Memory B cell (primary cell): Measurements from ENCODE around the gene SLC29A3.

Source experiments
- ATAC-seq: fragments of 150-1000 bp; cut with Tn5 transposase; 2 replicates; pipeline ENCODE4 v1.10.0; 2021; ENCODE audit warnings: low read depth, mild to moderate bottlenecking, moderate library complexity
- DNase-seq, 2 donors: peaks; one replicate each; pipeline ENCODE4 v3.0.0; 2022; ENCODE audit warnings: low spot score in 2 of 2
- H3K27ac Mint-ChIP-seq: one replicate; pipeline ENCODE4 v1.8.0; 2022; ENCODE audit warnings: mild to moderate bottlenecking, moderate library complexity, mixed read lengths
- H3K27me3 Mint-ChIP-seq: one replicate; pipeline ENCODE4 v1.8.0; 2022; ENCODE audit warnings: mixed read lengths
- H3K36me3 Mint-ChIP-seq: one replicate; pipeline ENCODE4 v1.8.0; 2022; ENCODE audit warnings: mild to moderate bottlenecking, mixed read lengths
- H3K4me1 Mint-ChIP-seq: one replicate; pipeline ENCODE4 v1.8.0; 2022; ENCODE audit warnings: mixed read lengths
- H3K4me3 Mint-ChIP-seq: one replicate; pipeline ENCODE4 v1.8.0; 2022; ENCODE audit warnings: mild to moderate bottlenecking, moderate library complexity, mixed read lengths
- H3K9me3 Mint-ChIP-seq: one replicate; pipeline ENCODE4 v1.8.0; 2022; ENCODE audit warnings: mixed read lengths

SLC29A3 gene

GRCh38 chr10:71361581-71361980, 42.5 kb downstream of the SLC29A3 start:
- no peak for DNase-seq
- no peak overlapping the region for H3K4me3 Mint-ChIP-seq
- H3K4me1 Mint-ChIP-seq, result peaks cover 14% of the 10 kb centered on the region
- H3K36me3 Mint-ChIP-seq, result peaks cover 12% of the 10 kb centered on the region
- H3K27ac Mint-ChIP-seq, result no peak overlapping the region
- H3K27me3 Mint-ChIP-seq, result no peaks in the 10 kb centered on the region
- no peaks in the 10 kb centered on the region for H3K9me3 Mint-ChIP-seq
- no peak for ATAC-seq

- Mint-ChIP-seq H3K36me3 (peaks cover 12% of the 10 kb centered on the region), H3K27me3 (no peaks in the 10 kb centered on the region), H3K4me1 (peaks cover 14% of the 10 kb centered on the region), H3K9me3 (no peaks in the 10 kb centered on the region), H3K27ac (no peak overlapping the region), H3K4me3 (no peak overlapping the region)
- ATAC-seq (no peak), DNase-seq (no peak)
These were observed 43.1 kb downstream of the SLC29A3 start for GRCh38 chr10:71362141-71362540.

GRCh38 chr10:71363936-71364335, 44.9 kb downstream of the SLC29A3 start:
- no peak overlapping the region for H3K27ac Mint-ChIP-seq
- ATAC-seq (no peak), DNase-seq (no peak)
- H3K36me3 Mint-ChIP-seq, result peaks cover 10% of the 10 kb centered on the region
- no peaks in the 10 kb centered on the region for H3K27me3 Mint-ChIP-seq
- H3K4me3 Mint-ChIP-seq, result no peak overlapping the region
- peaks cover 9% of the 10 kb centered on the region for H3K4me1 Mint-ChIP-seq
- no peaks in the 10 kb centered on the region for H3K9me3 Mint-ChIP-seq

- H3K4me3 Mint-ChIP-seq, result no peak overlapping the region
- H3K27ac Mint-ChIP-seq, result no peak overlapping the region
- peaks cover 3% of the 10 kb centered on the region for H3K4me1 Mint-ChIP-seq
- no peaks in the 10 kb centered on the region for H3K27me3 Mint-ChIP-seq
- DNase-seq, result no peak
- no peaks in the 10 kb centered on the region for H3K9me3 Mint-ChIP-seq
- ATAC-seq, result no peak
- peaks cover 10% of the 10 kb centered on the region for H3K36me3 Mint-ChIP-seq
These were observed 46.3 kb downstream of the SLC29A3 start for GRCh38 chr10:71365366-71365765.

GRCh38 chr10:71366690-71367089, 47.6 kb downstream of the SLC29A3 start:
- H3K4me1 Mint-ChIP-seq, result peaks cover 2% of the 10 kb centered on the region
- H3K9me3 Mint-ChIP-seq, result no peaks in the 10 kb centered on the region
- no peaks in the 10 kb centered on the region for H3K27me3 Mint-ChIP-seq
- H3K36me3 Mint-ChIP-seq, result peaks cover 10% of the 10 kb centered on the region
- H3K4me3 Mint-ChIP-seq, result no peak overlapping the region
- ATAC-seq, result no peak
- H3K27ac Mint-ChIP-seq, result no peak overlapping the region
- DNase-seq, result no peak

GRCh38 chr10:71367271-71367670, 48.2 kb downstream of the SLC29A3 start:
- H3K36me3 Mint-ChIP-seq, result peaks cover 5% of the 10 kb centered on the region
- DNase-seq, result no peak
- H3K27ac Mint-ChIP-seq, result no peak overlapping the region
- no peaks in the 10 kb centered on the region for H3K9me3 Mint-ChIP-seq
- no peak for ATAC-seq
- H3K4me3 Mint-ChIP-seq, result no peak overlapping the region
- peaks cover 6% of the 10 kb centered on the region for H3K4me1 Mint-ChIP-seq
- H3K27me3 Mint-ChIP-seq, result no peaks in the 10 kb centered on the region

GRCh38 chr10:71368176-71368575, 49.1 kb downstream of the SLC29A3 start:
- no peak for DNase-seq
- Mint-ChIP-seq H3K27me3 (no peaks in the 10 kb centered on the region), H3K27ac (no peak overlapping the region), H3K36me3 (peaks cover 2% of the 10 kb centered on the region), H3K9me3 (no peaks in the 10 kb centered on the region), H3K4me3 (no peak overlapping the region), H3K4me1 (peaks cover 13% of the 10 kb centered on the region)
- no peak for ATAC-seq

GRCh38 chr10:71368643-71369042, 49.6 kb downstream of the SLC29A3 start:
- Mint-ChIP-seq H3K27ac (no peak overlapping the region), H3K9me3 (no peaks in the 10 kb centered on the region), H3K27me3 (no peaks in the 10 kb centered on the region), H3K4me3 (no peak overlapping the region), H3K36me3 (peaks cover 2% of the 10 kb centered on the region), H3K4me1 (peaks cover 17% of the 10 kb centered on the region)
- DNase-seq (no peak), ATAC-seq (no peak)

GRCh38 chr10:71369602-71370001, 50.5 kb downstream of the SLC29A3 start:
- DNase-seq (no peak), ATAC-seq (no peak)
- no peak overlapping the region for H3K27ac Mint-ChIP-seq
- no peaks in the 10 kb centered on the region for H3K9me3 Mint-ChIP-seq
- peaks cover 2% of the 10 kb centered on the region for H3K36me3 Mint-ChIP-seq
- no peak overlapping the region for H3K4me3 Mint-ChIP-seq
- H3K4me1 Mint-ChIP-seq, result peaks cover 17% of the 10 kb centered on the region
- H3K27me3 Mint-ChIP-seq, result no peaks in the 10 kb centered on the region

- peaks cover 17% of the 10 kb centered on the region for H3K4me1 Mint-ChIP-seq
- peaks cover 2% of the 10 kb centered on the region for H3K36me3 Mint-ChIP-seq
- no peaks in the 10 kb centered on the region for H3K27me3 Mint-ChIP-seq
- H3K4me3 Mint-ChIP-seq, result no peak overlapping the region
- H3K27ac Mint-ChIP-seq, result no peak overlapping the region
- ATAC-seq (no peak), DNase-seq (no peak)
- H3K9me3 Mint-ChIP-seq, result no peaks in the 10 kb centered on the region
These were observed 51.0 kb downstream of the SLC29A3 start for GRCh38 chr10:71370031-71370430.

- H3K4me3 Mint-ChIP-seq, result peak overlapping the region; percentile 43
- ATAC-seq, result peak; percentile 46
These were observed 52.7 kb downstream of the SLC29A3 start for GRCh38 chr10:71371750-71372166.

GRCh38 chr10:71372882-71373495, 53.9 kb downstream of the SLC29A3 start:
- no peaks in the 10 kb centered on the region for H3K27me3 Mint-ChIP-seq
- ATAC-seq (peak; percentile 59), DNase-seq (peak in 1 of 2 donors; percentile 25)
- H3K4me3 Mint-ChIP-seq, result peak overlapping the region; percentile 37
- H3K36me3 Mint-ChIP-seq, result no peaks in the 10 kb centered on the region
- H3K27ac Mint-ChIP-seq, result peak overlapping the region; percentile 93
- no peaks in the 10 kb centered on the region for H3K9me3 Mint-ChIP-seq
- peaks cover 22% of the 10 kb centered on the region for H3K4me1 Mint-ChIP-seq

More at GRCh38 chr10:71371750-71372166, 52.7 kb downstream of the SLC29A3 start:
- Mint-ChIP-seq H3K4me1 (peaks cover 17% of the 10 kb centered on the region), H3K27me3 (no peaks in the 10 kb centered on the region), H3K9me3 (no peaks in the 10 kb centered on the region), H3K27ac (peak overlapping the region; percentile 6), H3K36me3 (no peaks in the 10 kb centered on the region)
- DNase-seq, result no peak

- H3K27ac Mint-ChIP-seq, result peak overlapping the region; percentile 93
- DNase-seq, result no peak
These were observed 55.6 kb downstream of the SLC29A3 start for GRCh38 chr10:71374481-71375233.

GRCh38 chr10:71375952-71376351, 56.9 kb downstream of the SLC29A3 start:
- H3K27ac Mint-ChIP-seq, result no peak overlapping the region
- H3K36me3 Mint-ChIP-seq, result no peaks in the 10 kb centered on the region
- H3K9me3 Mint-ChIP-seq, result no peaks in the 10 kb centered on the region
- H3K27me3 Mint-ChIP-seq, result no peaks in the 10 kb centered on the region
- ATAC-seq (no peak), DNase-seq (no peak)
- H3K4me3 Mint-ChIP-seq, result no peak overlapping the region
- peaks cover 36% of the 10 kb centered on the region for H3K4me1 Mint-ChIP-seq

More at GRCh38 chr10:71374481-71375233, 55.6 kb downstream of the SLC29A3 start:
- Mint-ChIP-seq H3K36me3 (no peaks in the 10 kb centered on the region), H3K4me3 (no peak overlapping the region), H3K27me3 (no peaks in the 10 kb centered on the region), H3K9me3 (no peaks in the 10 kb centered on the region), H3K4me1 (peaks cover 36% of the 10 kb centered on the region)
- no peak for ATAC-seq
